HL-60/S4 (cell line): Measurements from ENCODE around the gene UBE3C.
"Not testable (repeated sequence)": the region's sequence is repeated elsewhere in the genome, so short reads cannot be mapped to it uniquely, and the experiment has no call there.

Experiments
- in situ Hi-C: fragments of 300-500 bp; cut with MboI; formaldehyde crosslinking; loops from 2 replicates; pipeline ENCODE4 v1.14.3; 2022; ENCODE audit warnings: low sequenced_read_pairs

The UBE3C gene

GRCh38 chr7:157269341-157270059, 130.8 kb downstream of the UBE3C start:
- in situ Hi-C loops: loop anchor here (25.0 kb wide), 2 partner anchors 307 to 1457 kb away; partner anchors contain the start of gene SHH

GRCh38 chr7:157270060-157270444, 131.3 kb downstream of the UBE3C start:
- in situ Hi-C loops: loop anchor here (25.0 kb wide), 2 partner anchors 308 to 1458 kb away; partner anchors contain the start of gene SHH

- in situ Hi-C loops: loop anchor here (25.0 kb wide), 2 partner anchors 309 to 1459 kb away; partner anchors contain the start of gene SHH
Observed at GRCh38 chr7:157271315-157271990, 132.7 kb downstream of the UBE3C start.

GRCh38 chr7:157271991-157272324, 133.2 kb downstream of the UBE3C start:
- in situ Hi-C loops: loop anchor here (25.0 kb wide), 2 partner anchors 310 to 1460 kb away; partner anchors contain the start of gene SHH

GRCh38 chr7:157272351-157273207, 133.9 kb downstream of the UBE3C start:
- in situ Hi-C loops: loop anchor here (25.0 kb wide), 2 partner anchors 310 to 1460 kb away; partner anchors contain the start of gene SHH

GRCh38 chr7:157273208-157274093, 134.7 kb downstream of the UBE3C start:
- in situ Hi-C loops: loop anchor here (25.0 kb wide), 2 partner anchors 311 to 1461 kb away; partner anchors contain the start of gene SHH

GRCh38 chr7:157274094-157274634, 135.4 kb downstream of the UBE3C start:
- in situ Hi-C loops: loop anchor here (25.0 kb wide), 2 partner anchors 312 to 1462 kb away; partner anchors contain the start of gene SHH

- in situ Hi-C loops: loop anchor here (25.0 kb wide), 2 partner anchors 313 to 1463 kb away; partner anchors contain the start of gene SHH
Observed at GRCh38 chr7:157274991-157275427, 136.3 kb downstream of the UBE3C start.

- in situ Hi-C loops: no loop called here
Observed at GRCh38 chr7:157276091-157276561, 137.4 kb downstream of the UBE3C start.

- in situ Hi-C loops: no loop called here
Observed at GRCh38 chr7:157276731-157277562, 138.2 kb downstream of the UBE3C start.

- in situ Hi-C loops: not testable (repeated sequence)
Observed at GRCh38 chr7:157277568-157277967, 138.8 kb downstream of the UBE3C start.

- in situ Hi-C loops: no loop called here
Observed at GRCh38 chr7:157278167-157278790, 139.6 kb downstream of the UBE3C start.

- in situ Hi-C loops: no loop called here
Observed at GRCh38 chr7:157278791-157279724, 140.3 kb downstream of the UBE3C start.

GRCh38 chr7:157279741-157280215, 141.1 kb downstream of the UBE3C start:
- in situ Hi-C loops: no loop called here

GRCh38 chr7:157280216-157280841, 141.6 kb downstream of the UBE3C start:
- in situ Hi-C loops: no loop called here

- in situ Hi-C loops: no loop called here
Observed at GRCh38 chr7:157281221-157281998, 142.7 kb downstream of the UBE3C start.
